ENCODE measurements around the gene MTCH2. TPM values are rescaled to one million over a fixed set of nuclear protein-coding genes. Genes with fewer than 3 reads are reported as not detected.

The MTCH2 gene
- total RNA-seq, 1 donor from 2014 or later: 83.6 TPM

DNA sequence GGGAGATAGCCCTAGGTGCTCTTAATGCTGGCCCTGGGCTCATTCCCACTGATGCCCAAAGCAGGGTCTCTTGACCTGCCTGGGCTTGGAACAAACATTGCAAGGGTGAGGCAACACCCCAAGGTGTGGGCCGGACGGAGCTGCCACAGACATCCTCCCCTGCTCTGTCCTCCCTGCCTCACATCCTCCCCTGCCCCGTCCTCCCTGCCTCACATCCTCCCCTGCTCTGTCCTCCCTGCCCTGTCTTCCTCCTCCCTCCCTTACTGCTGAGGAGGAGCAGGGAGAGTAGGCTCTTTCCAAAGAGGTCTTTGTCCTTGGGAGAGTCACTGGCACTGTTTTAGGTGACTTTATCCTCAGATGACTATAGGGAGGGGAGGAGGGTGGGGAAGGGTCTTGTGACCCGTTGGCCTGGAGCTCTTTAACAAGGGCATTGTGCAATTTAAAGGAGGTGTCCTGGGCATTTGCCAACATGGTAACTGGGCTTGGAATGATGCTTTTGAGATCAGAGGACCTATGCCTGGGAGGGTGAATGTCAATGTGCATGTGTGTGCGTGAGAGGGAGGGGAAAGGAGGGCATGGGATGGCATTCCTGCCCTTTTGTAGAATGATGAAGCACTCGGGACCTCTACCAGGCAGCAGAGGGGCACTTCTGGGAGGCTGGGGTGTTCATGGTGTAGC, 55.2 kb downstream of the MTCH2 start:
- Histone ChIP-seq H3K4me3 (no peak overlapping the region), H3K27me3 (peaks cover 2% of the 10 kb centered on the region), H3K79me2 (ENCODE audit: low read depth) (no peaks in the 10 kb centered on the region), H3K9ac (no peak overlapping the region), H3F3A (ENCODE audit: low read depth) (peaks cover under 1% of the 10 kb centered on the region), H2AFZ (replicated peaks) (no peak overlapping the region), H3K4me1 (no peaks in the 10 kb centered on the region), H3K4me2 (no peak overlapping the region), H3K27ac (no peak overlapping the region), H4K20me1 (ENCODE audit: low read depth) (no peaks in the 10 kb centered on the region), H3K36me3 (no peaks in the 10 kb centered on the region), H3K9me3 (ENCODE audit: low read depth) (no peaks in the 10 kb centered on the region)
- peak overlapping the region; percentile 66 for H3K27ac Mint-ChIP-seq
- peaks cover 22% of the 10 kb centered on the region for H3K36me3 Mint-ChIP-seq
- H3K4me1 Mint-ChIP-seq: peaks cover 22% of the 10 kb centered on the region
- no peak for DNase-seq (ENCODE audit: low spot score)
- peak overlapping the region; percentile 63 for H3K4me3 Mint-ChIP-seq
- no peaks in the 10 kb centered on the region for H3K9me3 Mint-ChIP-seq
- H3K27me3 Mint-ChIP-seq (ENCODE audit: insufficient read depth, low read depth): peaks cover 6% of the 10 kb centered on the region
- TF ChIP-seq EZH2phosphoT487 (IDR thresholded peaks at IDR 0.05) (no peak), EZH2 (IDR thresholded peaks at IDR 0.05) (no peak)
- TF ChIP-seq, protein P1, sequence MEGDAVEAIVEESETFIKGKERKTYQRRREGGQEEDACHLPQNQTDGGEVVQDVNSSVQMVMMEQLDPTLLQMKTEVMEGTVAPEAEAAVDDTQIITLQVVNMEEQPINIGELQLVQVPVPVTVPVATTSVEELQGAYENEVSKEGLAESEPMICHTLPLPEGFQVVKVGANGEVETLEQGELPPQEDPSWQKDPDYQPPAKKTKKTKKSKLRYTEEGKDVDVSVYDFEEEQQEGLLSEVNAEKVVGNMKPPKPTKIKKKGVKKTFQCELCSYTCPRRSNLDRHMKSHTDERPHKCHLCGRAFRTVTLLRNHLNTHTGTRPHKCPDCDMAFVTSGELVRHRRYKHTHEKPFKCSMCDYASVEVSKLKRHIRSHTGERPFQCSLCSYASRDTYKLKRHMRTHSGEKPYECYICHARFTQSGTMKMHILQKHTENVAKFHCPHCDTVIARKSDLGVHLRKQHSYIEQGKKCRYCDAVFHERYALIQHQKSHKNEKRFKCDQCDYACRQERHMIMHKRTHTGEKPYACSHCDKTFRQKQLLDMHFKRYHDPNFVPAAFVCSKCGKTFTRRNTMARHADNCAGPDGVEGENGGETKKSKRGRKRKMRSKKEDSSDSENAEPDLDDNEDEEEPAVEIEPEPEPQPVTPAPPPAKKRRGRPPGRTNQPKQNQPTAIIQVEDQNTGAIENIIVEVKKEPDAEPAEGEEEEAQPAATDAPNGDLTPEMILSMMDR (IDR thresholded peaks at IDR 0.05): no peak

DNA sequence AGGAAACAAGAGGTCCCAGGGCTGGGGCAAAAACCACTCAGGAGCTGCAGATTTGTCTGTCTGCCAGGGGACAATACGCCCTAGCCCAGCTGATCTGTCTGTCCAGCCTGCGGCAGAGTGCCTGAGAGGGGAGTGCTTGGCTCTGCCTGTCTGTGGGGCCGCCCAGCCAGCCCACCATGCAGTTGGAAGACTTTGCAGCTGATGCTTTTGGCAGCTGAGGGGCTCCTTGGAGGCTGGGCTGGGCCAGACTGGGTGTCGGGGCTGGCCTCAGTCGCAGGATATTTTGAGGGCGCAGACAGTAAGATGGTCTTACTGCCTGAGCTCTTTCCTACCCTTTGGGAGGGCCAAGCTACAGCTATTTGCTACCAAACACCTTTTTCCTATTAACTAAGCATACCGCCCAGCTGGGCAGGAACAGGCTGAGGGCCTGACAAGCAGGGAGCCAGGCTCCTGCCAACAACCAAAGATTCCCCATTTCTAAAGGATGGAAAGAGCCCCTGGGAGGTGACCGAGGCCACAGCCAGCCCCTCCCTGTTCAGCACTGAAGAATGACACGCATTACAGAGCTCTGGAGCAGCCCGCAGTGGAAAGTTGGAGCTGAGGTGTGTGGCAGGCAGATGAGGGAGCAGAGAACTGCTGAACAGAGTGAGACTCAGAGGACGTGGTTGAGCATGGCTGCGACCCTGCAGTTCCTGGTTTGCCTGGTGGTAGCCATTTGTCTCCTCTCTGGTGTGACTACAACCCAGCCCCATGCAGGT, 56.1 kb downstream of the MTCH2 start, which contains the start of gene FAM180B:
TSS of gene FAM180B (plus strand) at position 581 of the 758 bp plus-strand sequence. CDS start at position 672, 91 bp downstream.
- Histone ChIP-seq H3K9me3 (ENCODE audit: low read depth) (no peaks in the 10 kb centered on the region), H3K27me3 (no peaks in the 10 kb centered on the region), H2AFZ (replicated peaks) (no peak within 1 kb of the TSS), H3K36me3 (no peaks in the 10 kb centered on the region), H4K20me1 (ENCODE audit: low read depth) (no peaks in the 10 kb centered on the region), H3K4me3 (no peak within 1 kb of the TSS), H3K79me2 (ENCODE audit: low read depth) (no peaks in the 10 kb centered on the region), H3K27ac (no peak within 1 kb of the TSS), H3K4me2 (no peak within 1 kb of the TSS), H3F3A (ENCODE audit: low read depth) (no peaks in the 10 kb centered on the region), H3K4me1 (no peaks in the 10 kb centered on the region), H3K9ac (no peak within 1 kb of the TSS)
- DNase-seq (ENCODE audit: low spot score): no peak
- Mint-ChIP-seq H3K4me1 (peaks cover 17% of the 10 kb centered on the region), H3K27me3 (ENCODE audit: insufficient read depth, low read depth) (peaks cover 5% of the 10 kb centered on the region), H3K36me3 (peaks cover 27% of the 10 kb centered on the region), H3K9me3 (no peaks in the 10 kb centered on the region), H3K27ac (peak within 1 kb of the TSS; percentile 66), H3K4me3 (peak within 1 kb of the TSS; percentile 63)
- TF ChIP-seq EZH2 (IDR thresholded peaks at IDR 0.05): no peak
- TF ChIP-seq EZH2phosphoT487 (IDR thresholded peaks at IDR 0.05): no peak
- TF ChIP-seq, protein P1 (IDR thresholded peaks at IDR 0.05): no peak

DNA sequence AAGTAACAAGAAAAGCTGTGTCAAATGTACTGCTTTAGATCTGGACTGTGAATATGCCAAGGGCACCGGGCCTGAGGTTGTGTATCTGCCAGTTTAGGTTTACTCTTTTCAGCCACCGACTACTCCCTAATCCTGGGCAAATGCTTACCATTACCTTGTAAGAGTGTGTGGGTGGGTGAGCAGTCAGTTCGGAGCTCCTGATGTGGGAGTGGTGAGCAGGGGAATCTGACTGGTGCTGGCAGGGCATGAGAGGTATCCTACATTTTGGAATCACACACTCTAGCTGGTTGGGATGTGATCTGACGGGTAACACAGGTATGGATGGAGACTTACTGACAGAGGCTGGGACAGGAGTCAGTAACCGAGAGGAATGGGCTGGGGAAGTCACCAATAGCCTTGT, 58.5 kb downstream of the MTCH2 start:
- H3K9me3 Mint-ChIP-seq: no peaks in the 10 kb centered on the region
- H3K9me3 ChIP-seq (ENCODE audit: low read depth): no peaks in the 10 kb centered on the region
- H3K36me3 Mint-ChIP-seq: peaks cover 30% of the 10 kb centered on the region
- no peak overlapping the region for H3K4me3 Mint-ChIP-seq
- H3K27me3 Mint-ChIP-seq (ENCODE audit: insufficient read depth, low read depth): peaks cover 10% of the 10 kb centered on the region
- no peak overlapping the region for H3K27ac ChIP-seq
- H3F3A ChIP-seq (ENCODE audit: low read depth): no peaks in the 10 kb centered on the region
- TF ChIP-seq EZH2phosphoT487 (IDR thresholded peaks at IDR 0.05) (no peak), EZH2 (IDR thresholded peaks at IDR 0.05) (no peak)
- TF ChIP-seq, protein P1 (IDR thresholded peaks at IDR 0.05): no peak
- H3K27me3 ChIP-seq: no peaks in the 10 kb centered on the region
- no peak overlapping the region for H2AFZ ChIP-seq (replicated peaks)
- no peak overlapping the region for H3K9ac ChIP-seq
- H3K4me1 ChIP-seq: peaks cover 8% of the 10 kb centered on the region
- peaks cover 21% of the 10 kb centered on the region for H3K79me2 ChIP-seq (ENCODE audit: low read depth)
- DNase-seq (ENCODE audit: low spot score): no peak
- H4K20me1 ChIP-seq (ENCODE audit: low read depth): no peaks in the 10 kb centered on the region
- no peaks in the 10 kb centered on the region for H3K36me3 ChIP-seq
- peaks cover 26% of the 10 kb centered on the region for H3K4me1 Mint-ChIP-seq
- H3K27ac Mint-ChIP-seq: no peak overlapping the region
- H3K4me2 ChIP-seq: no peak overlapping the region
- no peak overlapping the region for H3K4me3 ChIP-seq

All from neural progenitor cell (in vitro differentiated cells).